Glutamatergic neuron (in vitro differentiated cells): ENCODE results near the gene SLC52A3. TPM values are rescaled to one million over a fixed set of nuclear protein-coding genes. Genes with fewer than 3 reads are reported as not detected.
A peak's percentile ranks its signal among the peaks of the same experiment; 100 is the strongest.

Source experiments
- DNase-seq: peaks from one replicate; pipeline ENCODE4 v3.0.0; 2022
- H3K27ac Mint-ChIP-seq: one replicate; pipeline ENCODE4 v1.8.0; 2020; ENCODE audit warnings: mild to moderate bottlenecking, mixed read lengths, inconsistent platforms; ENCODE audit not compliant: unreplicated experiment
- H3K27me3 Mint-ChIP-seq: one replicate; pipeline ENCODE4 v1.8.0; 2020; ENCODE audit warnings: mild to moderate bottlenecking, moderate library complexity, mixed read lengths, inconsistent platforms; ENCODE audit not compliant: unreplicated experiment
- H3K36me3 Mint-ChIP-seq: one replicate; pipeline ENCODE4 v1.8.0; 2020; ENCODE audit warnings: mild to moderate bottlenecking, mixed read lengths, inconsistent platforms; ENCODE audit not compliant: unreplicated experiment
- H3K4me1 Mint-ChIP-seq: one replicate; pipeline ENCODE4 v1.8.0; 2020; ENCODE audit warnings: mild to moderate bottlenecking, low read depth, mixed read lengths, inconsistent platforms; ENCODE audit not compliant: unreplicated experiment
- H3K4me3 Mint-ChIP-seq: one replicate; pipeline ENCODE4 v1.8.0; 2020; ENCODE audit warnings: mild to moderate bottlenecking, mixed read lengths, inconsistent platforms; ENCODE audit not compliant: unreplicated experiment
- H3K9me3 Mint-ChIP-seq: one replicate; pipeline ENCODE4 v1.8.0; 2020; ENCODE audit warnings: mild to moderate bottlenecking, moderate library complexity, mixed read lengths, inconsistent platforms; ENCODE audit not compliant: unreplicated experiment
- total RNA-seq: library from RNA; stranded (reverse); fragmentation: NEBNext Ultra II Directional; extraction: Animal tissue kit (Norgen Biotek cat#: 25700); gene quantifications from one replicate; pipeline ENCODE4 v1.2.1, GENCODE V29; 2021; ENCODE audit not compliant: unreplicated experiment
- TF ChIP-seq, protein P1 (sequence below): fragments of 200-600 bp; sonication (generic); IDR thresholded peaks from one replicate; pipeline ENCODE4 v1.5.0; 2021; ENCODE audit not compliant: partially characterized antibody, unreplicated experiment

SLC52A3 gene
- total RNA-seq, 1 donor from 2014 or later, result not detected

DNA sequence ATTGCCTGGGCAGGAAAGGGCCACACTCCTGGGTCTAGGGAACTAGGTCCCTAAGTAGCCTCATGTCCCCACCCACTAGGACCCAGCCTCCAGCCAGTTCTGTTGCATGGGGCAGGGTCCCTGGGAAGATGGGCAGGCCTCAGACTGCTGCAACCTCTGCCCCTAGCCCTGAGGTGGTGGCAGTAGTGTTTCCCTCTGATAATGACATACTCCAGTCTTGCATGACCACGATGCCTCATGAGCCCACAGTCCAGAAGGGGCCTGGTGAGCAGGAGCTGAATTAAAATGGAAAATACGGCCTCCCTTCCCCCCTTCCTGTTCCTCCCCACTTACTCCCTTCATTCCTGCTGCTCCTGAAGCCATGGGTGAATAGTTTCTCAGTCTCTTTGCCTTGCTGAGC lies 56.7 kb downstream of the SLC52A3 start:
- peaks cover 12% of the 10 kb centered on the region for H3K9me3 Mint-ChIP-seq
- no peak for DNase-seq
- peaks cover 13% of the 10 kb centered on the region for H3K4me1 Mint-ChIP-seq
- peaks cover 14% of the 10 kb centered on the region for H3K27me3 Mint-ChIP-seq
- TF ChIP-seq, protein P1, sequence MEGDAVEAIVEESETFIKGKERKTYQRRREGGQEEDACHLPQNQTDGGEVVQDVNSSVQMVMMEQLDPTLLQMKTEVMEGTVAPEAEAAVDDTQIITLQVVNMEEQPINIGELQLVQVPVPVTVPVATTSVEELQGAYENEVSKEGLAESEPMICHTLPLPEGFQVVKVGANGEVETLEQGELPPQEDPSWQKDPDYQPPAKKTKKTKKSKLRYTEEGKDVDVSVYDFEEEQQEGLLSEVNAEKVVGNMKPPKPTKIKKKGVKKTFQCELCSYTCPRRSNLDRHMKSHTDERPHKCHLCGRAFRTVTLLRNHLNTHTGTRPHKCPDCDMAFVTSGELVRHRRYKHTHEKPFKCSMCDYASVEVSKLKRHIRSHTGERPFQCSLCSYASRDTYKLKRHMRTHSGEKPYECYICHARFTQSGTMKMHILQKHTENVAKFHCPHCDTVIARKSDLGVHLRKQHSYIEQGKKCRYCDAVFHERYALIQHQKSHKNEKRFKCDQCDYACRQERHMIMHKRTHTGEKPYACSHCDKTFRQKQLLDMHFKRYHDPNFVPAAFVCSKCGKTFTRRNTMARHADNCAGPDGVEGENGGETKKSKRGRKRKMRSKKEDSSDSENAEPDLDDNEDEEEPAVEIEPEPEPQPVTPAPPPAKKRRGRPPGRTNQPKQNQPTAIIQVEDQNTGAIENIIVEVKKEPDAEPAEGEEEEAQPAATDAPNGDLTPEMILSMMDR, result no peak
- H3K36me3 Mint-ChIP-seq, result peaks cover 16% of the 10 kb centered on the region
- no peak overlapping the region for H3K4me3 Mint-ChIP-seq
- H3K27ac Mint-ChIP-seq, result no peak overlapping the region

DNA sequence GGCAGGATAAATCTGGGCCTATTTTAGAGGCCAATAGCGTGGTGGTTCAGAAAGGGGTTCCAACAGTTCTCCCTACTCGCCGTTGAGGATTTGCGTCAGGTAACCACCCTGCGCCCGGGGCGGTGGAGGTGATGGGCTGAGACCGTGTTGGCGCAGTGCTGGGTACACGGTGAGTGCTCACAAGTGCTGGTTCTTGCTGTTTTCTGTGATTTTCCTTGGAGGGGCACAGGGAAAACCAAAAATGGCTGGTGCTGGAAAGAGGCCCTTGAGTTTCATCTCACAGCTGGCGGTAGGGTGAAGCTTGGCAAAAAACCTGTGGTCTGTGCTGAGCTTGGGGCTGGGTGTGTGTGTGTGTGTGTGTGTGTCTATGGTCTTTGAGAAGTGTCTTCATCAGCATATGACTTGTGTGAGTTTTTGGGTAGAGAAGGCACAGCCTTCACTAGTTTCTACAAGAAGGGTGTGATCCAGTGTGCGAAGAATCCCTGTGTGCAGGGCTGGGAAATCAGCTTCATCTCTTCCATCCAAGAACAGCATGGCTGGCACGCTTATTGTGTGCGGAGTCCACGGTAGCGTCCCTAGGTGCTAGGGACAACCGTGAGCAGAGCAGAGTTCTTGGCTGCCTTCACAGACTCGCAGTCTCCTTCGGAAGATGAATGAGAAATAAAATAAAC lies 57.4 kb downstream of the SLC52A3 start:
- peaks cover 13% of the 10 kb centered on the region for H3K9me3 Mint-ChIP-seq
- H3K27ac Mint-ChIP-seq, result peak overlapping the region; percentile 65
- TF ChIP-seq, protein P1, result no peak
- H3K4me1 Mint-ChIP-seq, result peaks cover 13% of the 10 kb centered on the region
- H3K4me3 Mint-ChIP-seq, result peak overlapping the region; percentile 47
- DNase-seq, result no peak
- H3K27me3 Mint-ChIP-seq, result peaks cover 14% of the 10 kb centered on the region
- peaks cover 16% of the 10 kb centered on the region for H3K36me3 Mint-ChIP-seq

Other genes starting within 250 kb of the SLC52A3 start
- gene CSNK2A1, start 224.7 kb downstream of the SLC52A3 start, total RNA-seq, result 214 TPM
- 19.7 TPM for gene TCF15, start 158.2 kb downstream of the SLC52A3 start, total RNA-seq
- 6.3 TPM for gene SRXN1, start 115.3 kb downstream of the SLC52A3 start, total RNA-seq
- 28.0 TPM for gene SCRT2, start 92.7 kb downstream of the SLC52A3 start, total RNA-seq
- 152 TPM for gene FAM110A, start 65.2 kb upstream of the SLC52A3 start, total RNA-seq
- gene ANGPT4, start 147.8 kb upstream of the SLC52A3 start, total RNA-seq, result 0.22 TPM
- gene RSPO4, start 233.8 kb upstream of the SLC52A3 start, total RNA-seq, result 0.86 TPM